K562 (cell line): Measurements from ENCODE around the gene LAMB1. TPM values are rescaled to one million over a fixed set of nuclear protein-coding genes. Genes with fewer than 3 reads are reported as not detected.
A peak's percentile ranks its signal among the peaks of the same experiment; 100 is the strongest.

Experiments
- ATAC-seq: fragments of 200-7000 bp; cut with Tn5 transposase; 3 replicates; pipeline ENCODE4 v1.9.1; 2020; ENCODE audit warnings: moderate library complexity
- BruUV-seq: library from RNA; stranded (reverse); fragments of 400-500 nt; replicated peaks from 2 replicates; lab custom pipeline; 2021; lab: Mats Ljungman, UMichigan
- CTCF ChIA-PET: fragments of 300-600 bp; formaldehyde crosslinking; extraction: SDS; loops from one replicate; lab custom pipeline; 2021; ENCODE audit warnings: low intra/inter-chr PET ratio; lab: Yijun Ruan, JAX
- POLR2A ChIA-PET: fragments of 300-600, 350-650 bp; sonication (Branson Sonifier 250); formaldehyde crosslinking; extraction: SDS; loops from one replicate; lab custom pipeline; 2021; ENCODE audit warnings: antibody characterized with exemption, inconsistent platforms; lab: Yijun Ruan, JAX
- DNase-seq, 4 experiments: peaks; one replicate each; pipeline versions ENCODE4 v3.0.0 to v3.0.0-alpha.2; 2011 to 2018; ENCODE audit warnings: low spot score in 3 of 4, mixed read lengths in 3 of 4; ENCODE audit errors: extremely low read depth in 1 of 4
- FAIRE-seq: peaks from 2 replicates; lab custom pipeline; 2011; peaks lifted over from hg19 to GRCh38; lab: Jason Lieb, UNC
- H2AFZ ChIP-seq: 2 replicates; pipeline ENCODE4 v1.6.0; 2011; ENCODE audit warnings: low read depth, low read length, control low read depth, inconsistent platforms
- H3K27ac ChIP-seq: fragments of 200-600 bp; 3 replicates; pipeline ENCODE4 v1.8.0; 2011; ENCODE audit warnings: low read depth, mild to moderate bottlenecking, control low read depth, inconsistent platforms, low read length, moderate library complexity, mixed read lengths; ENCODE audit errors: extremely low read depth
- H3K27me3 ChIP-seq, 2 experiments: fragments of 300-600 bp in 1 of 2; 2 replicates in 1 of 2; 3 replicates in 1 of 2; pipeline versions ENCODE4 v1.6.0 to v1.8.0; 2011; ENCODE audit warnings: inconsistent platforms in 2 of 2, low read length in 2 of 2, mild to moderate bottlenecking in 1 of 2, mixed read lengths in 1 of 2, moderate library complexity in 1 of 2; ENCODE audit not compliant: control insufficient read depth in 2 of 2, insufficient read depth in 2 of 2
- H3K36me3 ChIP-seq: fragments of 300-600 bp; 3 replicates; pipeline ENCODE4 v1.8.0; 2011; ENCODE audit warnings: mild to moderate bottlenecking, low read length, inconsistent platforms; ENCODE audit not compliant: control insufficient read depth, insufficient read depth
- H3K4me1 ChIP-seq, 2 experiments: fragments of 200-600 bp in 1 of 2; replicated peaks in 1 of 2; 2 replicates in 1 of 2; 3 replicates in 1 of 2; pipeline versions ENCODE4 v1.5.1 to v1.8.0; 2011; ENCODE audit warnings: inconsistent platforms in 2 of 2, low read length in 2 of 2, mild to moderate bottlenecking in 1 of 2, mixed read lengths in 1 of 2, moderate library complexity in 1 of 2; ENCODE audit not compliant: control insufficient read depth in 2 of 2, insufficient read depth in 2 of 2
- H3K4me2 ChIP-seq: 2 replicates; pipeline ENCODE4 v1.6.1; 2011; ENCODE audit warnings: low read length, control low read depth, inconsistent platforms, mixed read lengths; ENCODE audit not compliant: insufficient read depth
- H3K4me3 ChIP-seq: fragments of 200-600 bp; sonication (generic), shearing (Covaris generic); 2 replicates; pipeline ENCODE4 v1.5.1; 2016; ENCODE audit warnings: control low read depth, inconsistent platforms
- H3K79me2 ChIP-seq: fragments of 200-600 bp; 3 replicates; pipeline ENCODE4 v1.8.0; 2011; ENCODE audit warnings: low read length, inconsistent platforms; ENCODE audit not compliant: control insufficient read depth, insufficient read depth
- H3K9ac ChIP-seq, 2 experiments: 2 replicates each; pipeline versions ENCODE4 v1.6.0 to v1.6.1; 2011; ENCODE audit warnings: low read depth in 2 of 2, low read length in 2 of 2, control low read depth in 1 of 2, inconsistent platforms in 1 of 2, mild to moderate bottlenecking in 1 of 2, mixed read lengths in 1 of 2; ENCODE audit not compliant: insufficient read depth in 1 of 2
- H3K9me1 ChIP-seq: one replicate; pipeline ENCODE4 v1.6.0; 2011; ENCODE audit warnings: inconsistent platforms, mild to moderate bottlenecking, low read length, moderate library complexity; ENCODE audit not compliant: control insufficient read depth, insufficient read depth
- H3K9me3 ChIP-seq: replicated peaks from 2 replicates; pipeline ENCODE4 v1.5.1; 2011; ENCODE audit warnings: low read depth, low read length, inconsistent platforms; ENCODE audit not compliant: control insufficient read depth, insufficient read depth
- H4K20me1 ChIP-seq: replicated peaks from 2 replicates; pipeline ENCODE4 v1.6.1; 2011; ENCODE audit warnings: low read length, inconsistent platforms, mixed read lengths; ENCODE audit not compliant: control insufficient read depth, insufficient read depth
- ZNF384 ChIP-seq: IDR thresholded peaks from 2 replicates; pipeline ENCODE4 v1.6.1; 2012; ENCODE audit warnings: low read depth, low read length, improper control_type of control experiment
- WGBS: fragments of 100-300 bp; shearing (Covaris generic); methylation state at CpG from one replicate; pipeline ENCODE4 v1.1.6; 2016; ENCODE audit warnings: low coverage, mixed read lengths; ENCODE audit not compliant: insufficient coverage; ENCODE audit errors: missing lambda C conversion rate; 5-methylcytosine and 5-hydroxymethylcytosine counted together
- in situ Hi-C: fragments of 300-500 bp; cut with MboI; formaldehyde crosslinking; loops from 4 replicates; pipeline ENCODE4 v1.15.0; 2018; ENCODE audit warnings: inconsistent platforms, mixed read lengths
- intact Hi-C: fragments of 100-400 bp; cut with micrococcal nuclease; formaldehyde crosslinking; loops from 2 replicates; pipeline ENCODE4 v1.14.2; 2022
- polyA plus RNA-seq, 8 experiments: library from polyadenylated mRNA; depleted of rRNA in 4 of 8; stranded (reverse) in 5 of 8; unstranded in 3 of 8; fragments of >200 nt; fragmentation: Nextera tagmentation in 2 of 8; fragmentation: Illumina TruSeq in 1 of 8; extraction: Ambion mirVana in 2 of 8; extraction: Trizol in 1 of 8; gene quantifications; 2 replicates each; pipeline versions ENCODE4 v1.2.1 to v1.2.3, GENCODE V29; 2011 to 2014; ENCODE audit warnings: inconsistent platforms in 1 of 8, missing spikeins in 1 of 8
- total RNA-seq, 7 experiments: library from RNA; depleted of rRNA in 6 of 7; stranded (reverse); fragments of >200 nt in 6 of 7; fragmentation: Illumina TruSeq in 2 of 7; extraction: Trizol in 2 of 7; gene quantifications; 2 replicates each; pipeline versions ENCODE4 v1.2.1 to v1.2.3, GENCODE V29; 2011 to 2021; ENCODE audit warnings: low replicate concordance in 1 of 7
- TF ChIP-seq, protein P1 (sequence below), 2 experiments: fragments of 450-650 bp; IDR thresholded peaks; 2 replicates each; pipeline ENCODE4 v1.6.1; 2016

The LAMB1 gene
- total and polyA plus RNA-seq, 9 of the 15 experiments (the other 6 are each of a cell fraction or from before 2014, with no cell fraction given) = 6.0 to 17.7 (median 12.3) TPM

DNA sequence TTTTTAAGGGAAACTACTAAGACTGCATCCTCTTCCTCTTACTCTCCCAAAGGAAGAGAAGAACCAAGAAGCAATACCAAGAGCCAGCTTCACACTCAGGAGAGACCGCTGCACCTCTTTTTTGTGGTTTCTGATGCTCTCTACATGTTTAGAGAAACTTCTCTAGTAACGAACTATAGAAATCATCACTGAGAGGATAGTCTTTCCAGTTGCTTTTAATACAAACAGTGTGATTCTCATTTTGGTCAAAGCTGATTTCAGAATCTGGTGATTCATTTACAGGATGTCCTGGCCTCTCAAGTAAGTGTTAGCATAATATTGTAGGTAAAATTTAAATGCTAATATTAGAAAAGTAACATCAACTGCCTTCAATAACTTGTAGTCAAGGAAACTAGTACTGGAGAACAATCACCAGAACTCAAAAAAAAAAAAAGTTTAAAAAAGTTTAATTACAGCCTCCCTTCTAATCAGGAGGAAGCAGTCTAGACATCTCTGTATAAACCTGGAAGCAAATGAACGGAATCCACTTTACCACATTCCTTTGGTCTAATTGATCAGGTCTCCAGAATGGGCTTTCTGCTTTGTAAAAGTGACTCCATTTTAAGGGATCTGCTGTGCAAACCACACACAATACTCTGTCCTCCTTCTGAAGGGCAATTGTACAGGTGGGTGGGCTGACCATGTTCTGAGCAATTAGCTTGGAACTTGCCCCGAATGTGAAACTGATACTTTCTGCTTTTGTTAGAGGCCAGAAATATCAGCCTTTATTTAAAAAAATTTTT, 3.0 kb downstream of the LAMB1 start:
- H4K20me1 ChIP-seq = no peaks in the 10 kb centered on the region
- no peak overlapping the region for H3K9ac ChIP-seq
- intact Hi-C loops (no loop called here), in situ Hi-C loops (no loop called here)
- H2AFZ ChIP-seq = no peak overlapping the region
- H3K27ac ChIP-seq = no peak overlapping the region
- BruUV-seq = no TSS peak
- ATAC-seq (no peak), FAIRE-seq (no peak), DNase-seq (no peak)
- ChIA-PET CTCF (no interaction called here), POLR2A (interaction anchor here (1.2 kb wide), 1 partner anchor 14 kb away, joined by 6 read pairs; no protein-coding TSS in a partner anchor)
- no peaks in the 10 kb centered on the region for H3K36me3 ChIP-seq
- no peak overlapping the region for H3K4me3 ChIP-seq
- peaks cover 27 to 35% of the 10 kb centered on the region in 2 experiments for H3K4me1 ChIP-seq
- 54% methylated on average over 4 of the region's 4 CpGs for WGBS
- TF ChIP-seq, protein P1, sequence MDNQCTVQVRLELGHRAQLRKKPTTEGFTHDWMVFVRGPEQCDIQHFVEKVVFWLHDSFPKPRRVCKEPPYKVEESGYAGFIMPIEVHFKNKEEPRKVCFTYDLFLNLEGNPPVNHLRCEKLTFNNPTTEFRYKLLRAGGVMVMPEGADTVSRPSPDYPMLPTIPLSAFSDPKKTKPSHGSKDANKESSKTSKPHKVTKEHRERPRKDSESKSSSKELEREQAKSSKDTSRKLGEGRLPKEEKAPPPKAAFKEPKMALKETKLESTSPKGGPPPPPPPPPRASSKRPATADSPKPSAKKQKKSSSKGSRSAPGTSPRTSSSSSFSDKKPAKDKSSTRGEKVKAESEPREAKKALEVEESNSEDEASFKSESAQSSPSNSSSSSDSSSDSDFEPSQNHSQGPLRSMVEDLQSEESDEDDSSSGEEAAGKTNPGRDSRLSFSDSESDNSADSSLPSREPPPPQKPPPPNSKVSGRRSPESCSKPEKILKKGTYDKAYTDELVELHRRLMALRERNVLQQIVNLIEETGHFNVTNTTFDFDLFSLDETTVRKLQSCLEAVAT (IDR thresholded peaks at IDR 0.05) = no peak
- 0 out of 2 replicates have a peak, but pooled peaks have one; percentile 22 for TF ChIP-seq ZNF384
- H3K4me2 ChIP-seq = no peak overlapping the region
- no peaks in the 10 kb centered on the region for H3K9me1 ChIP-seq
- H3K27me3 ChIP-seq = peaks cover 0 to 4% of the 10 kb centered on the region in 2 experiments; a peak in 1 of 5 replicates
- no peaks in the 10 kb centered on the region; the same call in 1 of the 2 replicates for H3K9me3 ChIP-seq
- H3K79me2 ChIP-seq = no peaks in the 10 kb centered on the region
